ENCODE results near the gene TMEM255B.
A peak's percentile ranks its signal among the peaks of the same experiment; 100 is the strongest.

Gene TMEM255B

DNA sequence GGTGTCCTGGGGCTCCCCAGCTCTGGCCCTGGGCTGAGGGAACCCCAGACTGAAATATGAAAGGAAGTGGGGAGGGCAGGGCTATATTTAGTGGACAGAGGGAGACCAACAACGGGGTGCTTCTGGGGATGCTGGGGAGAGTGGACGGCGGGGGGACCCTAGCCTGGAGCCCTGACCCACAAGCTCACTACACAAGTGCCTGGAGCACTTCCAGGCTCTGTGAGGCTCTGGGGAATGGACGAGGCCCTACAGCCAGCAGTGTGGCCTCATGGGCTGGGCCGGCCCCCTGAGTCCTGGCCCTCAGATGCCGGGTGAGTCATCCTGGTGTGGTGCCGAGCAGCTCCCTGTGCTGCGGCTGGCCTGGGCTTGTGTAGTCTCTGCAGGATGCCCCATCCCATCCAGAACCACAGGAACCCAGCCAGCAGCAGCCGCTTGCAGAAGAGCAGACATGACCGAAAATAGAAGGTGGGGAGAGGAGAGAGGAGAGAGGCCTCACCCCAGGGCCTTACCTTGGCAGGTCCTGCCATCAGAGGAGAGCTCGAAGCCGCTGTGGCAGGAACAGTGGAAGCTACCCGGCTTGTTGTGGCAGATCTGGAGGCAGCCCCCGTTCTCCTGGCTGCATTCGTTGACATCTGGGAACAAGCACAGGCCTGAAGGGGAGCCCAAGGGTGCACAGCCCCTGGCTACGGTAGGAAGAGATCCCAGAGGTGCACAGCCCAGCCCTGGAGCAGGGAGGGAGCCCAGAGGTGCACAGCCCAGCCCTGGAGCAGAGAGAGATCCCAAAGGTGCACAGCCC, 78.7 kb downstream of the TMEM255B start:
- Histone ChIP-seq H3K36me3 (ENCODE audit: control insufficient read depth, insufficient read depth, low read length, severe bottlenecking) (peaks cover 30% of the 10 kb centered on the region), H3K9me3 (ENCODE audit: control insufficient read depth, low read length) (no peaks in the 10 kb centered on the region), H3K9ac (ENCODE audit: low read length) (peak overlapping the region; percentile 84), H3K4me1 (ENCODE audit: control insufficient read depth, insufficient read depth, low read length) (peaks cover 35% of the 10 kb centered on the region), H3K4me3 (ENCODE audit: low read length) (peak overlapping the region; percentile 72), H3K27me3 (replicated peaks; ENCODE audit: control insufficient read depth, insufficient read depth, low read length) (no peaks in the 10 kb centered on the region)
- peak; percentile 98 for DNase-seq (ENCODE audit: low read depth)

DNA sequence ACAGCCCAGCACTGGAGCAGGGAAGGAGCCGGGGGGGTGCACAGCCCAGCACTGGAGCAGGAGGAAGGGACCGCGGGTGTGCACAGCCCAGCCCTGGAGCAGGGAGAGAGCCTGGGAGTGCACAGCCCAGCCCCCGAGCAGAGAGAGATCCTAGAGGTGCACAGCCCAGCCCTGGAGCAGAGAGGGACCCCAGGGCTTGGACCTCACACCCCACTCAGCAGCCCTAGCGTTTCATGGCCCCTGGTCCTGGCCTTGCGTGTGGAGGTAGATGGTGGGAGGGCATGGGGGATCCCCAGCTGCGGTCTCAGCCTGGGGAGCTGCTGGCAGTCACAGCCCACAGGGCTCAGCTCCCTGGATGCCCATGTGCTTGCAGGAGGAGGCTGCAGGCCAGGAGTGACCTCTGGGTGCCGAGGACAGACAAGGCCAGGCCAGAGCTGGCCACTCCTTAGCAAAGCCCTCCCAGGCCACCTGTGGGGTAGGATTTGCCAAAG, 79.7 kb downstream of the TMEM255B start:
- Histone ChIP-seq H3K27me3 (replicated peaks; ENCODE audit: control insufficient read depth, insufficient read depth, low read length) (no peaks in the 10 kb centered on the region), H3K9ac (ENCODE audit: low read length) (peak overlapping the region; percentile 83), H3K4me3 (ENCODE audit: low read length) (peak overlapping the region; percentile 72), H3K4me1 (ENCODE audit: control insufficient read depth, insufficient read depth, low read length) (peaks cover 35% of the 10 kb centered on the region), H3K36me3 (ENCODE audit: control insufficient read depth, insufficient read depth, low read length, severe bottlenecking) (peaks cover 28% of the 10 kb centered on the region), H3K9me3 (ENCODE audit: control insufficient read depth, low read length) (no peaks in the 10 kb centered on the region)
- DNase-seq (ENCODE audit: low read depth): no peak

DNA sequence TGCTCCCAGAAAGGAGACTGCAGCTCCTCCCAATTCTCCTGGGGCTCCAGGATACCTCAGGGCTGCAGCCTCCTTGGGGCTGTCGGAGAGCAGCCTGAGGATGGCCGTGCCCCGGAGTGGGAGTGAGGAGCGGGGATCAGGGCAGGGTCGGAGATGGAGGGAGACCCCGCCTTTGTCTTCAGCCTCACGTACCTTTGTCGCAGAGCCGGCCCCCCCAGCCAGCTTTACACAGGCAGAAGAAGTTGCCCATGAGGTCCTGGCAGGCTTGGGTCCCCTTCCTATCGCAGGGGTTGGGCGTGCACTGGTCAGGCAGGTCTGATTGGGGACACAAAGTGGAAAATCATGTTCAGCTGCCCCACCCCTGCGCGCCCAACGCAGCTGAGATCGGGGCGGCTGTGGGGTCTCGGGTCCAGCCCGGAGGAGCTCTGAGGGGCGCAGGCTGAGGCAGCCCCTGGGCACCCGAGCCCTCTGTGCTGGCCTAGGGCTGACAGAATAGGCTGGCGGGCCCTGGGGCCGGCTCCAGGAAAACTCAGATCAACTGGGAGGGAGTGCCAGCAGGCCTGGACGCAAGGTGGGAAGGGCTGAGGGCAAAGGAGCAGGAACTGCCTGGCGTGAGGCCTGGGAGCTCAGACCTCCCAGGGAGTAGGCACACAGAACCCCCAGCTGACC, 80.6 kb downstream of the TMEM255B start:
- Histone ChIP-seq H3K9me3 (ENCODE audit: control insufficient read depth, low read length) (no peaks in the 10 kb centered on the region), H3K9ac (ENCODE audit: low read length) (peak overlapping the region; percentile 61), H3K27me3 (replicated peaks; ENCODE audit: control insufficient read depth, insufficient read depth, low read length) (no peaks in the 10 kb centered on the region), H3K4me3 (ENCODE audit: low read length) (no peak overlapping the region), H3K36me3 (ENCODE audit: control insufficient read depth, insufficient read depth, low read length, severe bottlenecking) (peaks cover 29% of the 10 kb centered on the region), H3K4me1 (ENCODE audit: control insufficient read depth, insufficient read depth, low read length) (peaks cover 35% of the 10 kb centered on the region)
- DNase-seq (ENCODE audit: low read depth): no peak

DNA sequence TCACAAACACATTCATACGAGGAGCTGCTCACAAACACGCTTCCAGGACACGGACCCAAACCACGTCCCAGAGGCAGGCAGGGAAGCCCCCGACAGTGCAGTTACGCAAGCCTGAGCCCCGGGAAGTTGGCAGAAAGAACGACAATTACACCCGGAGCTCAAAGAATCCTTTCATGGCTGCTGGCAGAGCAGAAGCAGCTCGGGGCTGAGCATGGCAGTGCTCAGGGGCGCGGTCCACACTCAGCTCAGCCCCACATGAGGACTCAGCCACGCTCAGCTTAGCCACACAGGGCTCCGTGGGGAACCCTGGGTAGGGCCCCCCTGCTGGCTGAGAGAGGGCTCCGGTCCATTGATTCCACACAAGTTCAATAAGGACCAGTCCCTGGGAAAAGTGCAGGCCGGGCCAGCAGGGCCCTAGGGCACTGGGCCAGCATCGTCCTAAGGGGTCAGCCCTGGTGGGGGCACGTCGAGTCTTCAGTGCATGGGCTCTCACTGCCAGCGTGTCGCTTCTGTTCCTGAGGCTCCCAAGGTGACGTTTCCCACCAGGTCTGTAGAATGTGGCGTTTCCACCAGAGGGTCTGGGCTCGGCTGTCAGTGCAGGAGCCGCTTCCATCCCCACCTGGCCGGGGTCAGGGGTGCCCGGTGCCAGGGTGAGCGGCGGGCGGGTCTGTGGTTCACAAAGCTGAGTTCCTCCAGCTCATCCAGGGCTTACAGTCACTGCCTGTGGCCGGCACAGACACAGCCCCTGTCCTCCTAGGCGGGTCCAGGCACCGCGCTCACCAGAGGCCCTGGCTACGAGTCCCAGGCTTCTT, 81.7 kb downstream of the TMEM255B start:
- H3K9ac ChIP-seq (ENCODE audit: low read length): peak overlapping the region; percentile 61
- H3K36me3 ChIP-seq (ENCODE audit: control insufficient read depth, insufficient read depth, low read length, severe bottlenecking): peaks cover 30% of the 10 kb centered on the region
- H3K9me3 ChIP-seq (ENCODE audit: control insufficient read depth, low read length): no peaks in the 10 kb centered on the region
- H3K27me3 ChIP-seq (replicated peaks; ENCODE audit: control insufficient read depth, insufficient read depth, low read length): no peaks in the 10 kb centered on the region
- DNase-seq (ENCODE audit: low read depth): no peak
- H3K4me1 ChIP-seq (ENCODE audit: control insufficient read depth, insufficient read depth, low read length): peaks cover 35% of the 10 kb centered on the region
- no peak overlapping the region for H3K4me3 ChIP-seq (ENCODE audit: low read length)

DNA sequence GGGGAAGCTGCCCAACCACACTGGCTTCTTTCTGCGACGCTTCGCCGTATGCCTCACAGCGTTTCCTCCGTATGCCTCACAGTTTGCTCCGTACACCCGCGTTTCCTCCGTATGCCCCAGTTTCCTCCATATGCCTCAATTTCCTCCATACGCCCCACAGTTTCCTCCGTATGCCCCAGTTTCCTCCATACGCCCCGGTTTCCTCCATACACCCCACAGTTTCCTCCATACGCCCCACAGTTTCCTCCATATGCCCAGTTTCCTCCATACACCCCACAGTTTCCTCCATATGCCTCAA, 82.3 kb downstream of the TMEM255B start:
- Histone ChIP-seq H3K4me1 (ENCODE audit: control insufficient read depth, insufficient read depth, low read length) (peaks cover 35% of the 10 kb centered on the region), H3K9ac (ENCODE audit: low read length) (no peak overlapping the region), H3K27me3 (replicated peaks; ENCODE audit: control insufficient read depth, insufficient read depth, low read length) (no peaks in the 10 kb centered on the region), H3K36me3 (ENCODE audit: control insufficient read depth, insufficient read depth, low read length, severe bottlenecking) (peaks cover 35% of the 10 kb centered on the region), H3K9me3 (ENCODE audit: control insufficient read depth, low read length) (no peaks in the 10 kb centered on the region), H3K4me3 (ENCODE audit: low read length) (no peak overlapping the region)
- DNase-seq (ENCODE audit: low read depth): no peak

DNA sequence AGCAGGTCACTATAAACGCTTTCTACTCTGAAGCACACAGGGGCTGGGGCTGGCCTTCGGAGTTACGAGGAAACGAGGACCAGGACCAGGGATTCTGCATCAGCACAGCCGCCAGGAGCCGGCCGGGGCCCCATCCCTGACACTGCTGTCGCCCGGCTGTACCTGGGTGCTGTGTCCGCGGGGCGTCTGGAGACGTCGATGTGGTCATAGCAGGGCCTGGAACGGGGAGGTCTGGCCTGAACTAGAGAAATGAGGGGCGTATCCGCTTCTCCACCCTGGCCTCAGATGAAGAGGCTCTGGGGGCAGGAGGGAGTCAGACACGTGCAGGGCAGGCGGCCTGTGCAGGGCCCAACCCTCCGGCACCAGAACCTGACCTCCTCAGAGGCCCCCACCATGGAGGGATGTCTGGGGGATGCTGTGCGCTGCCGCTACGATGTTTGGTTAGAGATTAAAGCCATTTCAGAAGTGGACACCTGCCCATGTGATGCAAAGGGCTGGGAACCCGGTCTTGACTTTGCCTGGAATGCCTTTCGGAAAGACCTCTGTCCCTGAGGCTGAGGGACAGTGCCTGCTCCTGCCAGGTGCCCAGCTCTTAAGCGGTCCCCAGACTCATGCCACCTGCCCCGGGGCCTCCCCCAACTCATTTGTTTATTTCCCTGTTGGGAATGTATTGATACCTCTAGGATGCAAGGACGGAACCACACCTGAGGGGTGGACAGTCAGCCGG, 83.5 kb downstream of the TMEM255B start:
- no peak for DNase-seq (ENCODE audit: low read depth)
- peaks cover 44% of the 10 kb centered on the region for H3K36me3 ChIP-seq (ENCODE audit: control insufficient read depth, insufficient read depth, low read length, severe bottlenecking)
- H3K4me3 ChIP-seq (ENCODE audit: low read length): no peak overlapping the region
- H3K9ac ChIP-seq (ENCODE audit: low read length): no peak overlapping the region
- no peaks in the 10 kb centered on the region for H3K27me3 ChIP-seq (replicated peaks; ENCODE audit: control insufficient read depth, insufficient read depth, low read length)
- peaks cover 27% of the 10 kb centered on the region for H3K4me1 ChIP-seq (ENCODE audit: control insufficient read depth, insufficient read depth, low read length)
- H3K9me3 ChIP-seq (ENCODE audit: control insufficient read depth, low read length): no peaks in the 10 kb centered on the region

DNA sequence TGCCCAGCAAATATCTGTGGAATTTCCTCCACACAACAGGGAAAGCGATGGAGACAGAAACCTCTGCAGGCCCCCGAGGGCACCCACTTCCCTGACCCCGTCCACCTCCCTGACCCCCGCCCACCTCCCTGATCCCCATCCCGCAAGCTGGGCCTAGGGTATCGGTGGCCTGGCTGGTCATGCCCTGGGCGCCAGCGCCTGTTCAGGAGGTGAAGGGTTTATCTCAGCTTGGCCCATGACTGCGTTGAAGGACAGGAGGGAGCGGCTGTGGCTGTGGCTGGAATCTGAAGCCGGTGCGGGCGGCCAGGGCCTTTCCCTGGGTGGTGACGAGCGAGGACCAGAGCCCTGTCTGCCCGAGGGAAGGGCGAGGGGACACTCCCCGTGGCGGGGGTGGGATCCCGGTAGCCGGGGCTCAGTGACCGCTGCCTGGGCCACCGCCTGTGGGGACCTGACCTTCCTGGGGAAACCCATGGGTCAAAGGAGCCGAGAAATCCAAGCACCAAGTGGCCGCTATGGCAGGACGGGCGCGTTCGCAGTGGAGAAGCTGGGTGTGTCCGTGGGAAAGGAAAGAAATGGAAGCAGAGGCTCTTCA, 84.1 kb downstream of the TMEM255B start:
- Histone ChIP-seq H3K36me3 (ENCODE audit: control insufficient read depth, insufficient read depth, low read length, severe bottlenecking) (peaks cover 45% of the 10 kb centered on the region), H3K9ac (ENCODE audit: low read length) (no peak overlapping the region), H3K4me3 (ENCODE audit: low read length) (no peak overlapping the region), H3K9me3 (ENCODE audit: control insufficient read depth, low read length) (no peaks in the 10 kb centered on the region), H3K4me1 (ENCODE audit: control insufficient read depth, insufficient read depth, low read length) (peaks cover 21% of the 10 kb centered on the region), H3K27me3 (replicated peaks; ENCODE audit: control insufficient read depth, insufficient read depth, low read length) (no peaks in the 10 kb centered on the region)
- no peak for DNase-seq (ENCODE audit: low read depth)

DNA sequence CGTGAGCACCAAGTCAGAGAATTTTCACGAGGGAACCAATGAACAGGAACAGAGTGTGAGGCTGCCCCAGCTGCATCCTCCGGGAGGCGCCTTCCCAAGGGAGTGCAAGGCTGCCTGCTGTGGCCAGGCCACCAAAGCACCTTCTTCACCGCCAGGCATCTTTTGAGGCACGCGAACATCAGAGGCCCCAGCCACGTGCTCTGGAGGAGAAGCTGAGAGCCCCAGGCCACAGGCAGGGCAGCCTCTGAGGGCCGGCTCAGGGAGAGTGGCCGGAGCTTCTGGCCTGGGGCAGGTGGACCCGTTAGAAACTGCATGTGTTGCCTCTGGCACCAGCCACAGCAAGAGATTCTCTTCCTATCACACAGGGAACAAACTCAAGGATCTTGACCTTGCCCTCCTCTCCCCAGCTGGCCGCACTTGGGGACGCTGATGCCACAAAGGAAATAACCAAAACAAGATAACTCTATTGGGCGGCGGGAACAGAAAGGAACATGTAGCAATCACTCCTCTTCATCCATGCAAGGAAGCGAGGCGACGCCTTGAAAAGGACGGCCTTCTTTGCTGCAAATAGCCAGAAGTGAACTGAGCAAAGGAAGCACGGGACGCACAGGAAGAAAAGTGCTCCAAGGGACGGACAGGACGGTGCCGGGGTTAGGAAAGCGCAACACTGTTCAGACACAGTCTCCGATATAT, 85.0 kb downstream of the TMEM255B start:
- DNase-seq (ENCODE audit: low read depth): no peak
- peaks cover 16% of the 10 kb centered on the region for H3K4me1 ChIP-seq (ENCODE audit: control insufficient read depth, insufficient read depth, low read length)
- no peaks in the 10 kb centered on the region for H3K9me3 ChIP-seq (ENCODE audit: control insufficient read depth, low read length)
- no peaks in the 10 kb centered on the region for H3K27me3 ChIP-seq (replicated peaks; ENCODE audit: control insufficient read depth, insufficient read depth, low read length)
- no peak overlapping the region for H3K4me3 ChIP-seq (ENCODE audit: low read length)
- no peak overlapping the region for H3K9ac ChIP-seq (ENCODE audit: low read length)
- H3K36me3 ChIP-seq (ENCODE audit: control insufficient read depth, insufficient read depth, low read length, severe bottlenecking): peaks cover 45% of the 10 kb centered on the region

DNA sequence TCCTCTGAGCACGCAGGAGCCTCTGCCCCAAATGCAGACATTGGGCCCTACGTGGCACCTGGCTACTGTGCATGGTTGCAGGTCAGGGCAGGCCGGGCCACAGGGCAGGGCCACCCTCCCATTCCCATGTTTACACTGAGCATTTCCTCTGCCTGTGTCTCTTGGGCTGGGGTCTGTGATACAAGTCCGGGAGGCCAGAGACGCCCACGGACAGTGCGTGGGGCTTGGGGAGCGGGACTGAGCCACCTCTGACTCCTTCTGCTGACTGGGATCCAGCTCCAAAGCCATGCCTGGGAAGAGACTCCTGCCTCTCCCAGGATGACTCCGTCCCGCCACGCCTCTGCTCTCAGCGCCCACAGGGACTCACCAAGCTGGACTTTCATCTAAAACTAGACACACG, 86.0 kb downstream of the TMEM255B start:
- DNase-seq (ENCODE audit: low read depth): no peak
- Histone ChIP-seq H3K36me3 (ENCODE audit: control insufficient read depth, insufficient read depth, low read length, severe bottlenecking) (peaks cover 45% of the 10 kb centered on the region), H3K9me3 (ENCODE audit: control insufficient read depth, low read length) (no peaks in the 10 kb centered on the region), H3K9ac (ENCODE audit: low read length) (no peak overlapping the region), H3K27me3 (replicated peaks; ENCODE audit: control insufficient read depth, insufficient read depth, low read length) (no peaks in the 10 kb centered on the region), H3K4me3 (ENCODE audit: low read length) (no peak overlapping the region), H3K4me1 (ENCODE audit: control insufficient read depth, insufficient read depth, low read length) (peaks cover 8% of the 10 kb centered on the region)
